GM19372 (cell line): ENCODE measurements around the gene DNAH17.

Experiments used
- ATAC-seq: cut with Tn5 transposase; IDR thresholded peaks from one replicate; pipeline ENCODE4 v1.9.1; 2021; ENCODE audit warnings: mild to moderate bottlenecking, low read depth, moderate library complexity; ENCODE audit not compliant: unreplicated experiment

DNAH17 gene

GRCh38 chr17:78547035-78547434 is 30.2 kb downstream of the DNAH17 start:
- ATAC-seq, result no peak

DNA sequence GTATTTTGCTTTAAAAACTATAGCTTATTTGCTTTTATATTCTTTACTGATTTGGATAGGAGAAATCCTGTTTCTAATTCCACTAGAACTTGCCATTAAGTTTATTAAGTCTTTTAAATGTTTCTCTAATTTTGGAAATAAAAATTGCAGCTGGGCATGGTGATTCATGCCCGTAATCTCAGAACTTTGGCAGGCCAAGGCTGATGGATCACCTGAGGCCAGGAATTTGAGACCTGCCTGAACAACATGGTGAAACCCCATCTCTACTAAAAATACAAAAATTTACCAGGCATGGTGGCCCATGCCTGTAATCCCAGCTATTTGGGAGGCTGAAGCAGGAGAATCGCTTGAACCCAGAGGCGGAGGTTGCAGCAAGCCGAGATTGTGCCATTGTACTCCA is 30.7 kb downstream of the DNAH17 start:
- ATAC-seq, result no peak

DNA sequence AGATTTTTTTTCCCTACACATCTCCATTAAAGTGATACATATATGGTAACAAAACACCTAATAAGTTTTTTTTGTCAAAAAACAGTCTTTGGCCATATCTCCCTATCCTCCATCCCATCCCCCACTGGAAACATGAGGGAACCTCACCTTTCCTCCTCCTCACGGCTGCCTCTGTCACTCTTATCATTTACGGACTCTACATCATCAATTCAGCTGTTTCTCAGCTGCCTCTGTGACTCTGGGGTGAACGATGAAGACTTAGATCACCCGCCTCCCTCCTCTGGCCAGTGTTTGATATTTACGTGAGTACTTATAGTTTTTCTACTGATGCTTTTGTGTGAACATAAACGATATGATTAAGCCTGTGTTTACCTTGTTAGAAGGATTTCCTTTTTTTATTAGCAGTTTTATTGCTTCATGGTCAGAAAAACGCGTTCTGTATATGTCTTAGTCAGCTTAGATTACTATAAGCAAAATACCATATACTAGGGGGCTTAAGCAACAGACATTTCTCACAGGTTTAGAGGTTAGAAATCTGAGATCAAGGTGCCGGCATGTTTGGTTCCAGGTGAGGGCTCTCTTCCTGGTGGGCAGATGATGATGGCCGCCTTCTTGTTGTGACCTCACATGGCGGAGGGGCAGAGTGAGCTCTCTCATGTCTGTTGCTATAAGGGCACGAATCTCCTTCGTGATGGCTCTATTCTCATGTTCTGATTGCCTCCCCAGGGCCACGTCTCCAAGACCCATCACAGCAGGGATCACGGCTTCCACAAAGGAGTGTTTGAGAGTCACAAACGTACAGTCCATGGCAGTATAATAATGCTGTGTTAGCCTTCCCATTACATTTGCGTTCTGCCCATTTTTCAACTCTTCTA is 32.1 kb downstream of the DNAH17 start:
- ATAC-seq, result no peak

- ATAC-seq, result no peak
Observed at GRCh38 chr17:78541488-78542206, 35.5 kb downstream of the DNAH17 start.

- ATAC-seq, result no peak
Observed at GRCh38 chr17:78539781-78540180, 37.4 kb downstream of the DNAH17 start.

DNA sequence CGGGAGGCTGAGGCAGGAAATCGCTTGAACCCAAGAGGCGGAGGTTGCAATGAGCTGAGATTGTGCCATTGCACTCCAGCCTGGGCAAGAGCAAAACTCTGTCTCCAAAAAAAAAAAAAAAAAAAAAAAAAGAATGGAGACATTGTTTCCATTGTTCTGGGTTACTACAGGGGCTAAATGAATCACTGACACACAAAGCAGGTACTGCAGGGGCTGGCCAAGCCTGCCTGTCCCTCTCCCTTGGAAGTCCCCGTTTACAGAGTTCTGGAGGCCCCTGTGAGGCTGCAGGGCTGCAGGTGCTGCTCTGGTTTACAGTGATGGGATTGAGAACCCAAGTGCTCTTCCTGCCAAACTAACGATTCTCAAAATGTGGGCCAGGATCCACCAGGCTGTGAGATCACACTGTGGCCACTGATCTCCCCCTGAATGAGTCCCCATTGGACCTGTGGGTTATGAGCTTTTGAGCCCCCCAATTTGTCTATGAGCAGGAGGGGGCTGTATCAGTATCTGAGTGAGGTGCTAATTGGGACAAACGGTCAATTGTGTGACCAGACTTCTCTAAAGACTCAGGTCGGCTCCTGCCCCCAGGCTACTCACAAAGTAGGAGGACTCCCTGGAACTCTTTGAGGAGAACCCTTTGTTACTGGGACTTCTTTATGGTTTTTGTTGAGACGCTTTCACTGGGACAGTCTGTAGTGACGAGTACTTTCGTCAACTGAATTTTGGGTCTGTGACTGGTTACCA is 39.0 kb downstream of the DNAH17 start:
- ATAC-seq, result no peak

- ATAC-seq, result no peak
Observed at GRCh38 chr17:78537217-78537860, 39.9 kb downstream of the DNAH17 start.

GRCh38 chr17:78535273-78536197 is 41.7 kb downstream of the DNAH17 start:
- ATAC-seq, result no peak

- no peak for ATAC-seq
Observed at GRCh38 chr17:78534492-78535272, 42.5 kb downstream of the DNAH17 start.

- ATAC-seq, result no peak
Observed at GRCh38 chr17:78532922-78533640, 44.1 kb downstream of the DNAH17 start.

- ATAC-seq, result no peak
Observed at GRCh38 chr17:78532311-78532710, 44.9 kb downstream of the DNAH17 start.

DNA sequence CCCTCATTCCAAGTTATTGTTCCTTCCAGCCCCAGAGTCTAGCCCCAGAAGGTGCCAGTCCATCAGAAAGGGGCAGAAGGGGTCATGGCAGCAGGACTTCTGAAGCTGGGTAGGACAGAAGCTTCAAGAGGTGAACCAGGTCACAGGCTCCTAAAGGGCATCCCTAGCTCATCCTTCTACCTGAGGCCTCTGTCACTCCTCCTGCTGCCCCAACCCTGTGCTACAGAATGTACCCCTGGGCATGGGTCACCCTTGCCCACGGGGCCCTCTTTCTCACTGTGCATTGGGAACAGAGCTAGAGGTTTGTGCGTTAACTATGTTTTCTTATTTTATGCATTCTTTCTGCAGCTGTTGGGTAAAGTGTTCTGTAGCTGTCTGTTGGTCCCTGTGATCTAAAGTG is 46.5 kb downstream of the DNAH17 start:
- no peak for ATAC-seq

GRCh38 chr17:78529871-78530670 is 47.1 kb downstream of the DNAH17 start:
- no peak for ATAC-seq

- no peak for ATAC-seq
Observed at GRCh38 chr17:78529251-78529650, 47.9 kb downstream of the DNAH17 start.

DNA sequence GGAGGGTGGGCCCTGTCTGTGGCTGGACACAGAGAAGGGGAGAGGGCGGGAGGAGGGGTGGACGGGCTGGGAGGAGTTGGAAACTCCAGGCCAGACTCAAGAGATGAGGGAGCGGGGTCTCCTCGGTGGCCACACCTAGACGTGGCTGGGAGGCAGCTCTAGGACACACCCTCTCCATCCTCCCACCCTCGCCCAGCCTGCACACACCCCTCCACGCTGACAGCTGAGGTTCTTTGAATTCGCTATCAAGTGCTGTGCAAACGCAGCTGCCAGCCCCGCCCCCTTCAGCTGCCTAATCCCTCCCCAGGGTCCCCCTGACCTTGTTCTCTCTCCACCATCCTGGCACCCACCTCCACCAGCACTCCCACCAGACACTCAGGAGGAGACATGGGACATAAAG is 48.7 kb downstream of the DNAH17 start:
- ATAC-seq, result no peak

DNA sequence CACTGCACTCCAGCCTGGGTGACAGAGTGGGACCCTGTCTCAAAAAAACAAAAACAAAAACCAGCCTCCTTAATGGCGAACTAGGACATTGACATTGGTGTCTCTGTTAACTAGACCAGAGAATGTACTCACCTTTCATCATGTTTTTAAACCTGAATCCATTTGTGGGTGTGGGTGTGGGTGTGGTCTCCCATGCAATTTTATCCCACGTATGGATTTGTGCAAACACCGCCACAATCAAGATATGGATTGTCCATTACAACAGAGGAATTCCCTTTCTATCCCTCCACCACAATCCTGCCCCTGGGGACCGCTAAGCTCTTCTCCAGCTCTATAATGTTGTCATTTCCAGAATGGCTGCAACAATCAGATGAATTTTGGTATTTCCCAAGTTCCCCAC is 49.9 kb downstream of the DNAH17 start:
- no peak for ATAC-seq

GRCh38 chr17:78526231-78527025 is 50.8 kb downstream of the DNAH17 start:
- no peak for ATAC-seq
